Mesenchymal stem cell (in vitro differentiated cells and primary cell): Measurements from ENCODE around the gene TMEM25. TPM values are rescaled to one million over a fixed set of nuclear protein-coding genes. Genes with fewer than 3 reads are reported as not detected.
"Not testable (repeated sequence)": the region's sequence is repeated elsewhere in the genome, so short reads cannot be mapped to it uniquely, and the experiment has no call there.

Experiments
- DNase-seq: peaks from one replicate; pipeline ENCODE4 v3.0.0-alpha.2; 2013
- H2AFZ ChIP-seq: one replicate; pipeline ENCODE4 v1.6.1; 2013; ENCODE audit warnings: low read depth, mild to moderate bottlenecking, control low read depth, inconsistent platforms, low read length, moderate library complexity
- H2AK5ac ChIP-seq: 2 replicates; pipeline ENCODE4 v1.6.1; 2013; ENCODE audit warnings: low read length, moderate library complexity, mild to moderate bottlenecking, inconsistent platforms; ENCODE audit not compliant: severe bottlenecking
- H2BK120ac ChIP-seq: one replicate; pipeline ENCODE4 v1.6.1; 2013; ENCODE audit warnings: low read depth, mild to moderate bottlenecking, inconsistent platforms, low read length, moderate library complexity
- H2BK12ac ChIP-seq, 2 experiments: one replicate each; pipeline ENCODE4 v1.6.1; 2013; ENCODE audit warnings: inconsistent platforms in 2 of 2, low read length in 2 of 2, mild to moderate bottlenecking in 2 of 2, moderate library complexity in 2 of 2, control low read depth in 1 of 2
- H2BK15ac ChIP-seq: one replicate; pipeline ENCODE4 v1.6.1; 2013; ENCODE audit warnings: mild to moderate bottlenecking, low read depth, inconsistent platforms; ENCODE audit not compliant: poor library complexity, severe bottlenecking
- H2BK5ac ChIP-seq: 2 replicates; pipeline ENCODE4 v1.6.1; 2013; ENCODE audit warnings: low read depth, mild to moderate bottlenecking, low read length, control low read depth, inconsistent platforms; ENCODE audit not compliant: poor library complexity, severe bottlenecking
- H3K14ac ChIP-seq, 2 experiments: one replicate each; pipeline ENCODE4 v1.6.1; 2013; ENCODE audit warnings: inconsistent platforms in 2 of 2, low read length in 2 of 2, control low read depth in 1 of 2, mild to moderate bottlenecking in 1 of 2, moderate library complexity in 1 of 2
- H3K18ac ChIP-seq, 2 experiments: one replicate each; pipeline ENCODE4 v1.6.1; 2013; ENCODE audit warnings: inconsistent platforms in 2 of 2, low read length in 2 of 2, control low read depth in 1 of 2, low read depth in 1 of 2, mild to moderate bottlenecking in 1 of 2
- H3K23ac ChIP-seq, 2 experiments: one replicate each; pipeline ENCODE4 v1.6.1; 2013; ENCODE audit warnings: inconsistent platforms in 2 of 2, low read length in 2 of 2, mild to moderate bottlenecking in 2 of 2, moderate library complexity in 2 of 2, control low read depth in 1 of 2
- H3K27ac ChIP-seq: 2 replicates; pipeline ENCODE4 v1.5.1; 2013; ENCODE audit warnings: mild to moderate bottlenecking, moderate library complexity, low read length, control low read depth, inconsistent platforms; ENCODE audit not compliant: poor library complexity, severe bottlenecking
- H3K27me3 ChIP-seq, 2 experiments: 2 replicates each; pipeline versions ENCODE4 v1.6.1 to v1.7.0; 2013; ENCODE audit warnings: low read length in 2 of 2, mild to moderate bottlenecking in 2 of 2, moderate library complexity in 2 of 2, control low read depth in 1 of 2, inconsistent platforms in 1 of 2; ENCODE audit not compliant: control insufficient read depth in 1 of 2, insufficient read depth in 1 of 2
- H3K36me3 ChIP-seq, 2 experiments: 2 replicates each; pipeline versions ENCODE4 v1.6.1 to v1.7.0; 2013; ENCODE audit warnings: low read length in 2 of 2, control low read depth in 1 of 2, inconsistent platforms in 1 of 2, low read depth in 1 of 2, mild to moderate bottlenecking in 1 of 2; ENCODE audit not compliant: insufficient read depth in 2 of 2, control insufficient read depth in 1 of 2
- H3K4ac ChIP-seq, 2 experiments: one replicate each; pipeline ENCODE4 v1.6.1; 2013; ENCODE audit warnings: inconsistent platforms in 2 of 2, low read length in 2 of 2, mild to moderate bottlenecking in 2 of 2, moderate library complexity in 2 of 2, control low read depth in 1 of 2, low read depth in 1 of 2
- H3K4me1 ChIP-seq: 2 replicates; pipeline ENCODE4 v1.6.1; 2013; ENCODE audit warnings: low read depth, low read length, control low read depth; ENCODE audit not compliant: control insufficient read depth, insufficient read depth
- H3K4me2 ChIP-seq: 2 replicates; pipeline ENCODE4 v1.6.1; 2013; ENCODE audit warnings: low read length, mild to moderate bottlenecking, inconsistent platforms; ENCODE audit not compliant: poor library complexity, severe bottlenecking
- H3K4me3 ChIP-seq, 2 experiments: 2 replicates each; pipeline versions ENCODE4 v1.5.1 to v1.7.0; 2013; ENCODE audit warnings: low read length in 2 of 2, mild to moderate bottlenecking in 2 of 2, control low read depth in 1 of 2, low read depth in 1 of 2; ENCODE audit not compliant: insufficient read depth in 1 of 2
- H3K79me1 ChIP-seq: replicated peaks from 2 replicates; pipeline ENCODE4 v1.6.1; 2013; ENCODE audit warnings: mild to moderate bottlenecking, control low read depth, low read length, inconsistent platforms; ENCODE audit not compliant: poor library complexity, severe bottlenecking
- H3K9ac ChIP-seq: 2 replicates; pipeline ENCODE4 v1.7.0; 2013; ENCODE audit warnings: mild to moderate bottlenecking, low read length, moderate library complexity
- H3K9me3 ChIP-seq: 2 replicates; pipeline ENCODE4 v1.7.0; 2013; ENCODE audit warnings: mild to moderate bottlenecking, low read length; ENCODE audit not compliant: control insufficient read depth
- H4K8ac ChIP-seq: one replicate; pipeline ENCODE4 v1.6.1; 2013; ENCODE audit warnings: inconsistent platforms, mild to moderate bottlenecking, low read length, moderate library complexity
- H4K91ac ChIP-seq: one replicate; pipeline ENCODE4 v1.6.1; 2013; ENCODE audit warnings: mild to moderate bottlenecking, low read length, inconsistent platforms
- WGBS: methylation state at CpG from one replicate; pipeline ENCODE4 v1.1.7; 2013; ENCODE audit warnings: mixed read lengths; 5-methylcytosine and 5-hydroxymethylcytosine counted together
- polyA plus RNA-seq, 2 experiments: library from polyadenylated mRNA; stranded (reverse); fragments of 200-250 nt; gene quantifications; one replicate each; pipeline ENCODE4 v1.2.3, GENCODE V29; 2013

Gene TMEM25
- polyA plus RNA-seq (2013, experiment 1 of 2), result 17.2 TPM
- polyA plus RNA-seq (2013, experiment 2 of 2), result 17.5 TPM

DNA sequence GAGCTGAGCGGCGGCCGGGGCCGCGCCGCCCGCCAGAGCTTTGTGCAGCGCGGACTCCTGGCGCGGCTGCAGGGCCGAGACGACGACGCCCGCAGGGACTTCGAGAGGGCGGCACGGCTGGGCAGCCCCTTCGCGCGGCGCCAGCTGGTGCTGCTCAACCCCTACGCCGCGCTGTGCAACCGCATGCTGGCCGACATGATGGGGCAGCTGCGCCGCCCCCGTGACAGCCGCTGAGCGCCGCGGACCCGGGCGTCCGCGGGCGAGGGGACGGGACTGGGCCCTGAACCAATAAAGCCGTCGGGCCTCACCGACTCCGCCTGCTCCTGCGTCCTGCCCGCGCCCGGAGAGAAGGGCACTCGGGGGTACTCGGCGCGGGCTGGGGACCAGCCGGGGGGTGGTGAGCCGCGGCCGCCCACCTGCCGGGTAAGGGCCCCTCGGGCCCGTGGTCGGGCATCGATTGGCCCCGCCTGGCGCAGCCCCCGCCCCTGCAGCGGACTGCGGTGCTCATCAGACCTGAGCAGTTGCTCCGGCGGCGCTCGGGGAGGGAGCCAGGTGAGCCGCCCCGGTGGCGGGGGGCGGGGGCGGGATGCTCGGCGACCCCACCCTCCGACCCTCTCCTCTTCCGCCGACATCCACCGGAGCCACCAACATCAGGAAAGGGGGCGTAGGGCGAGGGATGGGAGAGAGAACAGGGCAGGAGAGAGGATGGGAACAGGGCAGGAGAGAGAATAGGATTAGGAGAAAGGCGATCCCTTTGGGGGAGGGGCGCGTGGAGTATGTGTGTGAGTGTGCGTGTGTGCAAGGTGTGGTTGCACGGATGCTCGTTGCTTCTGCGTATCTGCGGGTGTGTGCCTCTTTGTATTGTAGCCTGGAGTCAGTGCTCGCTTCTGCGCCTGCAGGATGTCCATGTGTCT lies at the start of gene TMEM25:
TMEM25 (plus strand) TSS at position 510 of the 914 bp plus-strand sequence. CDS start 610 bp downstream, outside the sequence.
- WGBS, result 3% methylated on average over 54 of the region's 94 CpGs
- Histone ChIP-seq H3K36me3 (peaks cover 11 to 36% of the 10 kb centered on the region in 2 experiments), H3K27me3 (no peaks in the 10 kb centered on the region), H2BK12ac (no peak within 1 kb of the TSS), H4K91ac (peak within 1 kb of the TSS; percentile 52), H2BK120ac (peak within 1 kb of the TSS; percentile 81), H3K4me2 (peak within 1 kb of the TSS; percentile 93), H3K23ac (peak within 1 kb of the TSS in 1 of 2 experiments; percentile 20), H3K9me3 (no peaks in the 10 kb centered on the region), H2AFZ (peak within 1 kb of the TSS; percentile 83), H3K4me3 (peak within 1 kb of the TSS; percentile 89 to 91), H4K8ac (peak within 1 kb of the TSS; percentile 52), H3K79me1 (peaks cover 35% of the 10 kb centered on the region), H3K4ac (peak within 1 kb of the TSS; percentile 38 to 65), H3K4me1 (peaks cover 18% of the 10 kb centered on the region), H2BK5ac (no peak within 1 kb of the TSS), H2BK15ac (peak within 1 kb of the TSS; percentile 31), H2AK5ac (no peak within 1 kb of the TSS), H3K27ac (no peak within 1 kb of the TSS), H3K18ac (peak within 1 kb of the TSS; percentile 51 to 83), H3K14ac (peak within 1 kb of the TSS in 1 of 2 experiments; percentile 76), H3K9ac (peak within 1 kb of the TSS; percentile 81)
- peak; percentile 64 for DNase-seq

DNA sequence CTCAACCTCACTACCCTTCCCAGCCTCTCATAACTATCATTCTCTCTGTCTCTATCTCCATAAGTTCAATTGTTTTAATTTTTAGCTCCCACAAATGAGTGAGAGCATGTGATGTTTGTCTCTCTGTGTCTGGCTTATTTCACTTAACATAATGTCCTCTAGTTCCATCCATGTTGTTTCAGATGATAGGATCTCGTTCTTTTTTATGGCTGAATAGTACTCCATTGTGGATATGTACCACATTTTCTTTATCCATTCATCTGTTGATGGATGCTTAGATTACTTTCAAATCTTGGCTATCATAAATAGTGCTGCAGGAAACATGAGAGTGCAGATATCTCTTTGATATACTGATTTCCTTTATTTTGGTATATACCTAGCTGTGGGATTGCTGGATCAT lies 49.8 kb upstream of the TMEM25 start:
- not testable (repeated sequence) for H4K8ac ChIP-seq, H3K4ac ChIP-seq, H2BK120ac ChIP-seq, H3K27ac ChIP-seq, H3K4me1 ChIP-seq, H3K23ac ChIP-seq, H2BK12ac ChIP-seq, H3K9ac ChIP-seq, DNase-seq, H3K4me2 ChIP-seq, H2AFZ ChIP-seq, H3K4me3 ChIP-seq, H3K14ac ChIP-seq, H2AK5ac ChIP-seq, H3K18ac ChIP-seq, H3K27me3 ChIP-seq, H2BK5ac ChIP-seq, H4K91ac ChIP-seq, H2BK15ac ChIP-seq, H3K9me3 ChIP-seq
- peaks cover 27% of the 10 kb centered on the region for H3K79me1 ChIP-seq
- no CpG with 5 or more reads among the region's 1 CpG for WGBS
- H3K36me3 ChIP-seq, result peaks cover 31 to 93% of the 10 kb centered on the region in 2 experiments

DNA sequence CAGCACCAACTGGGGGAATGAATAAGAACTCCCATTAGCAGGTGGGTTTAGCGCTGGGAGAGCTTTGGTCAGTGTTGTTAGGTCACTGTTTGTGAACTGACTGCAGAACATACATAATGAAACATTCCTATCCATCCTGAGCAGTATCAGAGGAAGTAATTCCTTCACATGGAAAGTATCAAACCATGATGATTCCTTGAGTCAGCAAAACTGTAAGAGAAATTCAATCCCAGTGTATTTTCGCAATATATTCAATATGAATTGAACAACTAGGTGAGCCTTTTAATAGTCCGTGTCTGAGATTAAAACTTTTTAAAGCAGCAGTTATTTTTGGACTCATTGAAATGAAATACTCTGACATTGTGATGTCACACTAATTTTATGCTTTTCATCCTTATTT lies 46.6 kb upstream of the TMEM25 start:
- WGBS, result no CpG with 5 or more reads among the region's 3 CpGs
- H3K9me3 ChIP-seq, result no peaks in the 10 kb centered on the region
- H4K8ac ChIP-seq, result no peak overlapping the region
- no peak overlapping the region for H3K14ac ChIP-seq
- no peak overlapping the region for H3K9ac ChIP-seq
- H3K36me3 ChIP-seq, result peaks cover 28 to 89% of the 10 kb centered on the region in 2 experiments
- H3K4me3 ChIP-seq, result no peak overlapping the region
- H4K91ac ChIP-seq, result no peak overlapping the region
- H2AFZ ChIP-seq, result no peak overlapping the region
- no peak overlapping the region for H3K4ac ChIP-seq
- no peaks in the 10 kb centered on the region for H3K27me3 ChIP-seq
- no peak for DNase-seq
- H2BK5ac ChIP-seq, result no peak overlapping the region
- H2BK15ac ChIP-seq, result no peak overlapping the region
- H3K4me1 ChIP-seq, result no peaks in the 10 kb centered on the region
- H3K23ac ChIP-seq, result no peak overlapping the region
- H3K18ac ChIP-seq, result no peak overlapping the region
- no peak overlapping the region for H3K4me2 ChIP-seq
- no peak overlapping the region for H2AK5ac ChIP-seq
- no peak overlapping the region for H3K27ac ChIP-seq
- H2BK120ac ChIP-seq, result no peak overlapping the region
- no peak overlapping the region for H2BK12ac ChIP-seq
- peaks cover 16% of the 10 kb centered on the region for H3K79me1 ChIP-seq

DNA sequence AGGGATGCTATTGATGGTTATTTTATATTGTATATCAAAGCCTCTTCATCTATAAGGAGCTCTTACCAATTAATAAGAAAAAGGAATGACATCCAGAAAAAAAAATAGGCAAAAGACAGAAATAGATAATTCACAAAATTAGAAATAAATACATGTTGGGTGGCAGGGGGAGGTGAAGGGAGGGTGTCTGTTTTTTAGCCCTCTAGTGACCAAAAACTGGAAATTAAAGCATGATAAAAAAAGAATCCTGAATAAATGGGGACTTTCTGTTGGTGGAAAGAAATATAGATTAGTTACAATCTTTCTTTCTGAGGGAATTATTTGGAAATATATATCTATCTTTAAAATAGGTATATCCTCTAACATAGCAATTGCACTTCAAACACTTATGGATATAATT lies 45.7 kb upstream of the TMEM25 start:
- no peak overlapping the region for H4K91ac ChIP-seq
- no peak overlapping the region for H3K9ac ChIP-seq
- no peak overlapping the region for H2AK5ac ChIP-seq
- H2BK12ac ChIP-seq, result no peak overlapping the region
- no peak overlapping the region for H2AFZ ChIP-seq
- no peak overlapping the region for H3K14ac ChIP-seq
- no peak overlapping the region for H3K4ac ChIP-seq
- no peaks in the 10 kb centered on the region for H3K9me3 ChIP-seq
- peaks cover 20% of the 10 kb centered on the region for H3K79me1 ChIP-seq
- no peaks in the 10 kb centered on the region for H3K27me3 ChIP-seq
- peaks cover 30 to 89% of the 10 kb centered on the region in 2 experiments for H3K36me3 ChIP-seq
- H3K27ac ChIP-seq, result no peak overlapping the region
- no peak for DNase-seq
- no peak overlapping the region for H3K23ac ChIP-seq
- H3K4me3 ChIP-seq, result no peak overlapping the region
- no peak overlapping the region for H3K18ac ChIP-seq
- H3K4me2 ChIP-seq, result no peak overlapping the region
- H2BK5ac ChIP-seq, result no peak overlapping the region
- no peak overlapping the region for H2BK120ac ChIP-seq
- H3K4me1 ChIP-seq, result no peaks in the 10 kb centered on the region
- no peak overlapping the region for H4K8ac ChIP-seq
- no peak overlapping the region for H2BK15ac ChIP-seq
